ENCODE results near the gene SPAG6.

DNA sequence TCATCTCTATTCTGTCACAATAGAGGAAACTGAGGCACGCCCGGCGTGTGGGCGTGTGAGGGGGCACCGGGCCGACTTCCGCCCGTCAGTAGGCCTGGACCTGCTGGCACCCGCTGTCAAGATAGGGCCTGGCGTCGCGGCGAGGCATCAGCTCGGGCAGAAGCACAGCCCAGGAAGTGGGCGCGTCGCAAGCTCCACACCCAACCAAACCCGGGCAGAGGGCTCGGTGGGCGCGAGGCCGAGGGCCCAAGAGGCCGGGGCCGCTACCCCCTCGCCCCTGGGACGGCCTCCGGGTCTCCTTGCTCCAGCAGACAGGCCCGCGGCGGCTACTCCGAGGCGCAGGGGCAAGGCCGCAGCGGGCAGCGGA, 91.2 kb downstream of the SPAG6 start:
- TF ChIP-seq, protein P1, sequence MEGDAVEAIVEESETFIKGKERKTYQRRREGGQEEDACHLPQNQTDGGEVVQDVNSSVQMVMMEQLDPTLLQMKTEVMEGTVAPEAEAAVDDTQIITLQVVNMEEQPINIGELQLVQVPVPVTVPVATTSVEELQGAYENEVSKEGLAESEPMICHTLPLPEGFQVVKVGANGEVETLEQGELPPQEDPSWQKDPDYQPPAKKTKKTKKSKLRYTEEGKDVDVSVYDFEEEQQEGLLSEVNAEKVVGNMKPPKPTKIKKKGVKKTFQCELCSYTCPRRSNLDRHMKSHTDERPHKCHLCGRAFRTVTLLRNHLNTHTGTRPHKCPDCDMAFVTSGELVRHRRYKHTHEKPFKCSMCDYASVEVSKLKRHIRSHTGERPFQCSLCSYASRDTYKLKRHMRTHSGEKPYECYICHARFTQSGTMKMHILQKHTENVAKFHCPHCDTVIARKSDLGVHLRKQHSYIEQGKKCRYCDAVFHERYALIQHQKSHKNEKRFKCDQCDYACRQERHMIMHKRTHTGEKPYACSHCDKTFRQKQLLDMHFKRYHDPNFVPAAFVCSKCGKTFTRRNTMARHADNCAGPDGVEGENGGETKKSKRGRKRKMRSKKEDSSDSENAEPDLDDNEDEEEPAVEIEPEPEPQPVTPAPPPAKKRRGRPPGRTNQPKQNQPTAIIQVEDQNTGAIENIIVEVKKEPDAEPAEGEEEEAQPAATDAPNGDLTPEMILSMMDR (IDR thresholded peaks at IDR 0.05) = no peak
- no peak for TF ChIP-seq POLR2A (IDR thresholded peaks at IDR 0.05)

Measured in upper lobe of left lung (tissue), 4 donors.